ENCODE results near the gene FAM222B.
A peak's percentile ranks its signal among the peaks of the same experiment; 100 is the strongest.

Gene FAM222B

DNA sequence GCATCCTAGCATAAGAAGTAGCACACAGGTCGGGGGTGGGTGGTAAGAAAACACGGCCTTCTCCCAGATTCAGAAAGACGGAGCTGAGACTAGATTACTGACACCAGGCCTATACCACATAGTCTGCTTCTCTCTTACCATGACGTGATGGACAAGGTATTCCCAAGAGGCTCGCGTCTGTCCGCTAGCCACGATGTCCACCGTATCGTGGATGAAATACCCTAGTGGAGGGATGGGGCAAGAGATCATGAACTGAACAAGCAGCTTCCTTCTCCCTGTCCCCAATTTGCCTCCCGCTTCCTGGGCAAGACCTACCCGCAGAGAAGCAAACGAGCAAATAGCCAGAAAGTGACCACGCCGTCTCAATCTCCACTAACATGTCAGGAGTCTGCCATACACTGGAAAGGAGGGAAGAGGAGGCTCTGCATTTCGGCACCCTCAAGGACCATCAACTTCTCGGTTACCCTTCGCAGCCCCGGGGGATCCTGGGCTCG lies 117.4 kb downstream of the FAM222B start (continued):
- TF ChIP-seq REPIN1 (tag by site-specific recombination; IDR thresholded peaks at IDR 0.05; ENCODE audit: low read depth) (no peak), ZNF561 (tag by site-specific recombination; IDR thresholded peaks at IDR 0.05; ENCODE audit: borderline replicate concordance) (0 out of 2 replicates have a peak, but pooled peaks have one; percentile 53), ZBTB1 (tag by site-specific recombination; IDR thresholded peaks at IDR 0.05) (no peak), TSHZ1 (tag by site-specific recombination; IDR thresholded peaks at IDR 0.05; ENCODE audit: borderline replicate concordance) (peak; percentile 27; the same call in 1 of the 2 replicates), GLIS1 (tag by site-specific recombination; IDR thresholded peaks at IDR 0.05) (no peak), ZNF701 (tag by site-specific recombination; IDR thresholded peaks at IDR 0.05) (no peak), ZNF26 (tag by site-specific recombination; IDR thresholded peaks at IDR 0.05) (no peak), KLF8 (tag by site-specific recombination; IDR thresholded peaks at IDR 0.05) (0 out of 2 replicates have a peak, but pooled peaks have one; percentile 2), ZNF146 (tag by site-specific recombination; IDR thresholded peaks at IDR 0.05) (peak; percentile 2; the same call in 1 of the 2 replicates), BCL11A (tag by site-specific recombination; IDR thresholded peaks at IDR 0.05; ENCODE audit: low read depth) (peak; percentile 100), ZNF560 (tag by site-specific recombination; IDR thresholded peaks at IDR 0.05; ENCODE audit: borderline replicate concordance) (no peak), PRDM4 (tag by site-specific recombination; IDR thresholded peaks at IDR 0.05) (no peak; the same call in 1 of the 2 replicates), ZNF324 (tag by site-specific recombination; IDR thresholded peaks at IDR 0.05) (peak; percentile 80), ZSCAN18 (tag by site-specific recombination; IDR thresholded peaks at IDR 0.05) (no peak), ZNF391 (tag by site-specific recombination; IDR thresholded peaks at IDR 0.05; ENCODE audit: borderline replicate concordance, low read depth) (0 out of 2 replicates have a peak, but pooled peaks have one; percentile 40), ZBTB21 (tag by site-specific recombination; IDR thresholded peaks at IDR 0.05) (peak; percentile 50), EGR2 (tag by site-specific recombination; IDR thresholded peaks at IDR 0.05; ENCODE audit: low read depth) (peak; percentile 30; the same call in 1 of the 2 replicates), SP7 (tag by site-specific recombination; IDR thresholded peaks at IDR 0.05) (no peak; the same call in none of the 2 replicates), ZNF660 (tag by site-specific recombination; IDR thresholded peaks at IDR 0.05) (peak; percentile 1; the same call in 1 of the 2 replicates), ZNF473 (tag by site-specific recombination; IDR thresholded peaks at IDR 0.05) (no peak), ZNF341 (tag by site-specific recombination; IDR thresholded peaks at IDR 0.05; ENCODE audit: low read depth) (no peak), ZNF639 (tag by site-specific recombination; IDR thresholded peaks at IDR 0.05) (peak; percentile 52; the same call in 1 of the 2 replicates), ZNF600 (tag by site-specific recombination; IDR thresholded peaks at IDR 0.05) (peak; percentile 72)
- TF ChIP-seq, protein P1, sequence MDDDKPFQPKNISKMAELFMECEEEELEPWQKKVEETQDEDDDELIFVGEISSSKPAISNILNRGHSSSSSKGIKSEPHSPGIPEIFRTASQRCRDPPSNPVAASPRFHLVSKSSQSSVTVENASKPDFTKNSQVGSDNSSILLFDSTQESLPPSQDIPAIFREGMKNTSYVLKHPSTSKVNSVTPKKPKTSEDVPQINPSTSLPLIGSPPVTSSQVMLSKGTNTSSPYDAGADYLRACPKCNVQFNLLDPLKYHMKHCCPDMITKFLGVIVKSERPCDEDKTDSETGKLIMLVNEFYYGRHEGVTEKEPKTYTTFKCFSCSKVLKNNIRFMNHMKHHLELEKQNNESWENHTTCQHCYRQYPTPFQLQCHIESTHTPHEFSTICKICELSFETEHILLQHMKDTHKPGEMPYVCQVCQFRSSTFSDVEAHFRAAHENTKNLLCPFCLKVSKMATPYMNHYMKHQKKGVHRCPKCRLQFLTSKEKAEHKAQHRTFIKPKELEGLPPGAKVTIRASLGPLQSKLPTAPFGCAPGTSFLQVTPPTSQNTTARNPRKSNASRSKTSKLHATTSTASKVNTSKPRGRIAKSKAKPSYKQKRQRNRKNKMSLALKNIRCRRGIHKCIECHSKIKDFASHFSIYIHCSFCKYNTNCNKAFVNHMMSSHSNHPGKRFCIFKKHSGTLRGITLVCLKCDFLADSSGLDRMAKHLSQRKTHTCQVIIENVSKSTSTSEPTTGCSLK (tag by site-specific recombination; IDR thresholded peaks at IDR 0.05): no peak
- TF ChIP-seq, protein P2, sequence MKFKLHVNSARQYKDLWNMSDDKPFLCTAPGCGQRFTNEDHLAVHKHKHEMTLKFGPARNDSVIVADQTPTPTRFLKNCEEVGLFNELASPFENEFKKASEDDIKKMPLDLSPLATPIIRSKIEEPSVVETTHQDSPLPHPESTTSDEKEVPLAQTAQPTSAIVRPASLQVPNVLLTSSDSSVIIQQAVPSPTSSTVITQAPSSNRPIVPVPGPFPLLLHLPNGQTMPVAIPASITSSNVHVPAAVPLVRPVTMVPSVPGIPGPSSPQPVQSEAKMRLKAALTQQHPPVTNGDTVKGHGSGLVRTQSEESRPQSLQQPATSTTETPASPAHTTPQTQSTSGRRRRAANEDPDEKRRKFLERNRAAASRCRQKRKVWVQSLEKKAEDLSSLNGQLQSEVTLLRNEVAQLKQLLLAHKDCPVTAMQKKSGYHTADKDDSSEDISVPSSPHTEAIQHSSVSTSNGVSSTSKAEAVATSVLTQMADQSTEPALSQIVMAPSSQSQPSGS (tag by site-specific recombination; IDR thresholded peaks at IDR 0.05; ENCODE audit: low read depth): peak; percentile 95

Data from HEK293 (cell line).